Measurements from ENCODE around the gene YDJC.
A peak's percentile ranks its signal among the peaks of the same experiment; 100 is the strongest.
"Not testable (repeated sequence)": the region's sequence is repeated elsewhere in the genome, so short reads cannot be mapped to it uniquely, and the experiment has no call there.

Gene YDJC

GRCh38 chr22:21645513-21645912 lies 15.7 kb upstream of the YDJC start:
- peaks cover 13% of the 10 kb centered on the region for H3K36me3 ChIP-seq (ENCODE audit: insufficient read depth, low read length)
- not testable (repeated sequence) for H3K4me3 ChIP-seq (ENCODE audit: low read length); H3K27me3 ChIP-seq (ENCODE audit: insufficient read depth, low read length); H2AFZ ChIP-seq (ENCODE audit: low read depth, low read length); H3K9me3 ChIP-seq (ENCODE audit: low read length)
- H3K4me1 ChIP-seq (ENCODE audit: insufficient read depth, low read length): peaks cover 28% of the 10 kb centered on the region

GRCh38 chr22:21643533-21644357 lies 13.9 kb upstream of the YDJC start:
- Histone ChIP-seq H3K4me3 (ENCODE audit: low read length) (peak overlapping the region; percentile 88), H3K36me3 (ENCODE audit: insufficient read depth, low read length) (peaks cover 10% of the 10 kb centered on the region), H3K4me1 (ENCODE audit: insufficient read depth, low read length) (peaks cover 24% of the 10 kb centered on the region), H2AFZ (ENCODE audit: low read depth, low read length) (no peak overlapping the region), H3K9me3 (ENCODE audit: low read length) (no peaks in the 10 kb centered on the region), H3K27me3 (ENCODE audit: insufficient read depth, low read length) (no peaks in the 10 kb centered on the region)

GRCh38 chr22:21642584-21643448 lies 13.0 kb upstream of the YDJC start:
- H3K27me3 ChIP-seq (ENCODE audit: insufficient read depth, low read length): no peaks in the 10 kb centered on the region
- peaks cover 9% of the 10 kb centered on the region for H3K36me3 ChIP-seq (ENCODE audit: insufficient read depth, low read length)
- H3K9me3 ChIP-seq (ENCODE audit: low read length): no peaks in the 10 kb centered on the region
- peaks cover 24% of the 10 kb centered on the region for H3K4me1 ChIP-seq (ENCODE audit: insufficient read depth, low read length)
- peak overlapping the region; percentile 88 for H3K4me3 ChIP-seq (ENCODE audit: low read length)
- H2AFZ ChIP-seq (ENCODE audit: low read depth, low read length): peak overlapping the region; percentile 77

GRCh38 chr22:21641789-21642583 lies 12.2 kb upstream of the YDJC start, which contains the start of gene SDF2L1:
Gene SDF2L1 (plus strand): TSS chr22:21642302. CDS start chr22:21642337, 35 bp downstream.
- Histone ChIP-seq H3K4me1 (ENCODE audit: insufficient read depth, low read length) (peaks cover 23% of the 10 kb centered on the region), H2AFZ (ENCODE audit: low read depth, low read length) (peak within 1 kb of the TSS; percentile 77), H3K36me3 (ENCODE audit: insufficient read depth, low read length) (peaks cover 6% of the 10 kb centered on the region), H3K9me3 (ENCODE audit: low read length) (no peaks in the 10 kb centered on the region), H3K4me3 (ENCODE audit: low read length) (peak within 1 kb of the TSS; percentile 88), H3K27me3 (ENCODE audit: insufficient read depth, low read length) (no peaks in the 10 kb centered on the region)

- Histone ChIP-seq H3K4me1 (ENCODE audit: insufficient read depth, low read length) (peaks cover 19% of the 10 kb centered on the region), H3K9me3 (ENCODE audit: low read length) (no peaks in the 10 kb centered on the region), H3K36me3 (ENCODE audit: insufficient read depth, low read length) (peaks cover 6% of the 10 kb centered on the region), H3K4me3 (ENCODE audit: low read length) (peak overlapping the region; percentile 88), H3K27me3 (ENCODE audit: insufficient read depth, low read length) (no peaks in the 10 kb centered on the region), H2AFZ (ENCODE audit: low read depth, low read length) (peak overlapping the region; percentile 41)
These were observed 11.6 kb upstream of the YDJC start for GRCh38 chr22:21641417-21641788.

GRCh38 chr22:21640810-21641209 lies 11.0 kb upstream of the YDJC start:
- Histone ChIP-seq H3K4me1 (ENCODE audit: insufficient read depth, low read length) (peaks cover 18% of the 10 kb centered on the region), H3K36me3 (ENCODE audit: insufficient read depth, low read length) (peaks cover 6% of the 10 kb centered on the region), H3K9me3 (ENCODE audit: low read length) (no peaks in the 10 kb centered on the region), H3K4me3 (ENCODE audit: low read length) (no peak overlapping the region), H2AFZ (ENCODE audit: low read depth, low read length) (peak overlapping the region; percentile 41), H3K27me3 (ENCODE audit: insufficient read depth, low read length) (no peaks in the 10 kb centered on the region)

- H3K27me3 ChIP-seq (ENCODE audit: insufficient read depth, low read length): no peaks in the 10 kb centered on the region
- peaks cover 18% of the 10 kb centered on the region for H3K4me1 ChIP-seq (ENCODE audit: insufficient read depth, low read length)
- H3K4me3 ChIP-seq (ENCODE audit: low read length): no peak overlapping the region
- peaks cover 6% of the 10 kb centered on the region for H3K36me3 ChIP-seq (ENCODE audit: insufficient read depth, low read length)
- no peak overlapping the region for H2AFZ ChIP-seq (ENCODE audit: low read depth, low read length)
- H3K9me3 ChIP-seq (ENCODE audit: low read length): no peaks in the 10 kb centered on the region
These were observed 9.5 kb upstream of the YDJC start for GRCh38 chr22:21639359-21639758.

GRCh38 chr22:21637450-21637849 lies 7.6 kb upstream of the YDJC start:
- H3K4me1 ChIP-seq (ENCODE audit: insufficient read depth, low read length); H3K36me3 ChIP-seq (ENCODE audit: insufficient read depth, low read length); H2AFZ ChIP-seq (ENCODE audit: low read depth, low read length); H3K4me3 ChIP-seq (ENCODE audit: low read length); H3K9me3 ChIP-seq (ENCODE audit: low read length); H3K27me3 ChIP-seq (ENCODE audit: insufficient read depth, low read length): not testable (repeated sequence)

GRCh38 chr22:21636629-21637218 lies 6.9 kb upstream of the YDJC start:
- Histone ChIP-seq H3K27me3 (ENCODE audit: insufficient read depth, low read length) (no peaks in the 10 kb centered on the region), H3K4me1 (ENCODE audit: insufficient read depth, low read length) (peaks cover 10% of the 10 kb centered on the region), H2AFZ (ENCODE audit: low read depth, low read length) (no peak overlapping the region), H3K9me3 (ENCODE audit: low read length) (no peaks in the 10 kb centered on the region), H3K36me3 (ENCODE audit: insufficient read depth, low read length) (no peaks in the 10 kb centered on the region), H3K4me3 (ENCODE audit: low read length) (no peak overlapping the region)

GRCh38 chr22:21635771-21636510 lies 6.1 kb upstream of the YDJC start:
- no peaks in the 10 kb centered on the region for H3K27me3 ChIP-seq (ENCODE audit: insufficient read depth, low read length)
- H3K36me3 ChIP-seq (ENCODE audit: insufficient read depth, low read length): no peaks in the 10 kb centered on the region
- no peaks in the 10 kb centered on the region for H3K9me3 ChIP-seq (ENCODE audit: low read length)
- H3K4me3 ChIP-seq (ENCODE audit: low read length): no peak overlapping the region
- no peak overlapping the region for H2AFZ ChIP-seq (ENCODE audit: low read depth, low read length)
- H3K4me1 ChIP-seq (ENCODE audit: insufficient read depth, low read length): peaks cover 4% of the 10 kb centered on the region

GRCh38 chr22:21634844-21635243 lies 5.0 kb upstream of the YDJC start:
- H3K27me3 ChIP-seq (ENCODE audit: insufficient read depth, low read length): no peaks in the 10 kb centered on the region
- no peaks in the 10 kb centered on the region for H3K36me3 ChIP-seq (ENCODE audit: insufficient read depth, low read length)
- H2AFZ ChIP-seq (ENCODE audit: low read depth, low read length): no peak overlapping the region
- no peak overlapping the region for H3K4me3 ChIP-seq (ENCODE audit: low read length)
- no peaks in the 10 kb centered on the region for H3K9me3 ChIP-seq (ENCODE audit: low read length)
- H3K4me1 ChIP-seq (ENCODE audit: insufficient read depth, low read length): no peaks in the 10 kb centered on the region

GRCh38 chr22:21634081-21634480 lies 4.3 kb upstream of the YDJC start:
- H3K4me1 ChIP-seq (ENCODE audit: insufficient read depth, low read length): no peaks in the 10 kb centered on the region
- H3K9me3 ChIP-seq (ENCODE audit: low read length): no peaks in the 10 kb centered on the region
- no peak overlapping the region for H2AFZ ChIP-seq (ENCODE audit: low read depth, low read length)
- H3K4me3 ChIP-seq (ENCODE audit: low read length): no peak overlapping the region
- H3K27me3 ChIP-seq (ENCODE audit: insufficient read depth, low read length): no peaks in the 10 kb centered on the region
- H3K36me3 ChIP-seq (ENCODE audit: insufficient read depth, low read length): no peaks in the 10 kb centered on the region

All from neuron (in vitro differentiated cells).